ENCODE results near the gene TCF12. TPM values are rescaled to one million over a fixed set of nuclear protein-coding genes. Genes with fewer than 3 reads are reported as not detected.

Gene TCF12
- total RNA-seq, 1 experiment from 2014 or later: 76.7 TPM

- peak overlapping the region; percentile 23; the same call in 1 of the 2 replicates for H3K14ac ChIP-seq (ENCODE audit: insufficient read depth, low read length)
- H3K23ac ChIP-seq (ENCODE audit: insufficient read length, low read depth, low read length): no peak overlapping the region
- no peak overlapping the region for H3K4ac ChIP-seq (ENCODE audit: low read depth, low read length)
- no peaks in the 10 kb centered on the region; the same call in 1 of the 2 replicates for H3K27me3 ChIP-seq (ENCODE audit: insufficient read depth, low read length)
- H3K27ac ChIP-seq (ENCODE audit: insufficient read length, low read depth, low read length): peak overlapping the region; percentile 58
- H3K27me3 Mint-ChIP-seq (ENCODE audit: low read depth): no peaks in the 10 kb centered on the region; the same call in 1 of the 2 replicates
- H3K56ac ChIP-seq (ENCODE audit: insufficient read length, low read depth, low read length): no peak overlapping the region
- no peak overlapping the region for H2AFZ ChIP-seq (ENCODE audit: low read length)
- TF ChIP-seq CTCF (conservative IDR thresholded peaks at IDR 0.05): no peak
- H3K23me2 ChIP-seq (ENCODE audit: insufficient read length, low read depth, low read length, poor library complexity, severe bottlenecking): peaks cover 7% of the 10 kb centered on the region
- H3K18ac ChIP-seq (ENCODE audit: insufficient read length, low read depth, low read length): peak overlapping the region; percentile 12
- no peak overlapping the region for H2AK5ac ChIP-seq (ENCODE audit: insufficient read length, low read length)
- no peak overlapping the region for H2BK15ac ChIP-seq (ENCODE audit: low read depth, low read length)
- peak overlapping the region; percentile 78 to 96 (median 91); a peak in 6 of 7 replicates for H3K27ac Mint-ChIP-seq
- H2BK20ac ChIP-seq (ENCODE audit: low read depth, low read length, poor library complexity, severe bottlenecking): no peak overlapping the region
- H2BK120ac ChIP-seq (ENCODE audit: low read depth, low read length, poor library complexity, severe bottlenecking): no peak overlapping the region
- no peak overlapping the region for H2BK12ac ChIP-seq (ENCODE audit: insufficient read length, low read depth, low read length)
- DNase-seq: no peak
- peak overlapping the region; percentile 24 for H3K9ac ChIP-seq (ENCODE audit: extremely low read depth, insufficient read length, low read length)
- H3K36me3 Mint-ChIP-seq (ENCODE audit: insufficient read depth in 1 of 3, low read depth in 3 of 3): peaks cover 0 to 4% (median 2%) of the 10 kb centered on the region in 3 experiments; a peak in 3 of 7 replicates
- H4K20me1 ChIP-seq (ENCODE audit: control insufficient read depth, insufficient read depth, insufficient read length): no peaks in the 10 kb centered on the region
- no peak overlapping the region for H2BK5ac ChIP-seq (ENCODE audit: insufficient read length, low read length)
- peak overlapping the region; percentile 70 for H3K4me2 ChIP-seq (ENCODE audit: insufficient read depth, insufficient read length, low read length)
- H3K9me3 Mint-ChIP-seq: no peaks in the 10 kb centered on the region
- H3K79me2 ChIP-seq (ENCODE audit: insufficient read depth, low read length): no peaks in the 10 kb centered on the region
- no peak overlapping the region for H4K5ac ChIP-seq (ENCODE audit: insufficient read length, low read depth, low read length)
- H3K79me1 ChIP-seq (ENCODE audit: insufficient read depth, low read depth, low read length, poor library complexity, severe bottlenecking): no peaks in the 10 kb centered on the region
- H3T11ph ChIP-seq (ENCODE audit: low read length): no peak overlapping the region
- no CpG with 5 or more reads among the region's 9 CpGs for WGBS (ENCODE audit: extremely low coverage, insufficient read length, low lambda C conversion rate)
- peak overlapping the region; percentile 79 to 85 for H3K4me3 Mint-ChIP-seq
- H3K4me1 ChIP-seq (ENCODE audit: insufficient read depth, low read length): peaks cover 4% of the 10 kb centered on the region; the same call in 1 of the 2 replicates
- H4K91ac ChIP-seq (ENCODE audit: insufficient read length, low read depth, low read length): no peak overlapping the region
- peaks cover 23% of the 10 kb centered on the region in 2 experiments for H3K4me1 Mint-ChIP-seq
- no peaks in the 10 kb centered on the region for H3K9me3 ChIP-seq (ENCODE audit: control insufficient read depth, low read depth, low read length)
- no peak overlapping the region for H4K8ac ChIP-seq (replicated peaks; ENCODE audit: insufficient read length, low read depth, low read length)
Measured at GRCh38 chr15:56886363-56886931, 32.0 kb upstream of the TCF12 start.

All from H9 (cell line).